ENCODE results near the gene GRIP2.

DNA sequence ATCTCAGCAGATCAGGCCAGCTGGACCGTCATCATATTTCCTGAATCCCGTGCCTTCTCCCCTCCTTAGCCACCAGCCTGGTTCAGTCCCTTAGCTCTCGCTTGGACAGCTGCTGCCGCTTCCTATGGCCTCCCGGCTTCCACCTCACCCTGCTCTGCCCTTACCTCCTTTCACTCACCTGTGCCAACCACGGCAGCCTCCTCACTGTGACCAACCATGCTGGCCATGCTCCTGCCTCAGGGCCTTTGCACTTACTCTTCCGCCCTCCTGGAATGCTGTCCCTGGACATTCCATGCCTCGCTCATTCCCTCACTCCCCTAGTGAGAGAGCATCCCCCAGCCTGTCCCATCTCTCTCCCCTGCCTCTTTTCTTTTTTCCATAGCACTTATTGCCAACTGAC, 19.2 kb downstream of the GRIP2 start:
- TF ChIP-seq POLR2AphosphoS5 (IDR thresholded peaks at IDR 0.05; ENCODE audit: low read depth, low read length) (no peak), TAF1 (IDR thresholded peaks at IDR 0.05; ENCODE audit: low read depth, low read length) (no peak), POLR2A (IDR thresholded peaks at IDR 0.05; ENCODE audit: low read depth, low read length) (no peak)
